ENCODE results near the gene ABHD14A.

ABHD14A gene

DNA sequence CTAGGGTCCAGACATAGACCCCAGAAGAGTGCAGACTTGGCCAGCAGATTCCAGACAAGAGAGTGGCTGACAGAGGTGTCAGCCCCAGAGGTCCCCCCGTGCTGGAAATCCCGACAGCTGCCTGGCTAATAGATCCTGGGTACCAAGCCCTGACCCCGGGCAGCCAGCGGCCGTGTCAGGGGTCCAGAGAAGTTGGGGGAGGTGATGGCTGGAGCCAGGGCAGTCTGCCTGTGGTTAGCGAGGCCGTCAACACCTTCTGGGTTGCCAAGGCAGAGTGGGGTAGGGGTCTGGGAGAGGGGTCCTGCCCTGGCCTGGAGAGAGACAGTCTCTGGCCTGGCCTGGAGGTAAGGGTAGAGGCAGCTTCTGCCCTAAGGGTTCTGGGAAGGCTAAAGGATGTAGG, 45.9 kb downstream of the ABHD14A start:
- no peak for DNase-seq (ENCODE audit: low spot score)

GRCh38 chr3:52021489-52022268, 46.8 kb downstream of the ABHD14A start:
- no peak for DNase-seq (ENCODE audit: low spot score)

- no peak for DNase-seq (ENCODE audit: low spot score)
Measured at GRCh38 chr3:52022323-52023100, 47.6 kb downstream of the ABHD14A start.

DNA sequence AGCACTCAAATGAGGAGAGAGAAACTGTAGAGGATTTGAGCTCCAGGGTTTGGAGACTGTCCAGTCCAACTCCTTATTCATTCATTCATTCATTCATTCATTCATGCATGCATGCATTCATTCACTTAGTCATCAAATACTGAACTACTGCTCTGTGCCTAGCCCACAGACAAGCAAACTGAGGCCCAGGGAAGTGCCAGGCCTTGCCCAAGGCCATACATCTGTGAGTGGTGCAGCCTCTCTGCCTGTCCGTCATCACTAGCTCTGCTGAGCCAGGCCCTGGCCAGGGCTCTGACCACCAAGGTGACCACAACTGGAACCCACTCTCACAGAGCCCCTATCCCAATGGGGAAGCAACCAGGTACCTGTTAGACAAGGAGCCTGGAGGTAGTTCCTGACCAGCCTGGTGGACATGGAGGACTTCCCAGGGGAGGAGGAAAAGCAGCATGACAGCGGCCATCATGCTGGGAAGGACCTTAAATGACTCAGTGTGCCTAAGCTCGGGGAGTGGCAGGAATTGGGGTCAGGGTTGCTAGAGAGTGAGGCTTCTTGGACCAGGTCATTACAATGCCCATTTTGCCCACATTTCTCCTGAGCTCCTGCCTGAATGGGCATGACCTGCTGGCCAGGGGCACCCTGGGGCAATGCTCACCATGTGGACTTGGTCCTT, 48.4 kb downstream of the ABHD14A start:
- no peak for DNase-seq (ENCODE audit: low spot score)

DNA sequence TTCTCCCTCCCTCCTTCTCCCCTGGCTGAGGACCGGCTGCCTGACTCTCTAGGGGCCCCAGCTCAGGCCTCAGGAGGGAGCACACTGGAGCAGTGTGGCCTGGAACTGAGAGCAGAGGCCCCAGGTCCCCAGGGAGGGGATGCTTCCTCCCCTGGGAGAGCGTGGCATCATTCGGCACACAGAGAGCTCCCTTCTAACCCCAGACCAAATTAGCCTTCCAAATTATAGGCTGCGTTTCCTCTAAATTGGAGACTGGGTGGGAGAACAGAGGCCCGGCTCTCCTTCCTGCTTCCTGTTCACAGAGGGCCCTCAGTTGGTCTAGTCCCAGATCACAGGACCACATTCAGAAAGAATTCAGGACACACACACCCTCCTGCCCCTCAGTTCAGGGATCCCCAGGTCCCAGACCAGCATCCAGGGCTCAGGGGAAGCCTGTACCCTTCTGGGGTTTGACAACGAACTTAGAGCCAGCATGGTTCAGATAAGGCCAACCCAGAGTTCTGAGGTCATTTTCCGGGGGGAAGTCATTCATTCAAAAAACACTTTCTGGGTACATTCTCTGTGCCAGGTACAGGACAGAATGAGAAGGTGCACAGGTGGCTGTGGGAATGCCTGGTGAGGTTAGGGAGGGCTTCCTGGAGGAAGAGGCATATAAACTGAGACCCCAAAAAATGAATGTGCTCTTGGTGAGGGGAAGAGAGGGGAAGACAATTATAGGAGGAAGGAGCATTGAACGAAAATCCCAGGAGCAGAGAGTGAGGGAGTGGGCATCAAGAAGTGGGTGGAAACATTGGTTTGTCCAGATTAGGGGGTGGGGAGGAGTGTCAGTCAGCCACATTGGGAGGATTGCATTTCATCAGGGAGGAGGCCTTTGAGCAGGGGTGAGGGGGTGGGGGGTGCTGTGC, 49.2 kb downstream of the ABHD14A start:
- no peak for DNase-seq (ENCODE audit: low spot score)

DNA sequence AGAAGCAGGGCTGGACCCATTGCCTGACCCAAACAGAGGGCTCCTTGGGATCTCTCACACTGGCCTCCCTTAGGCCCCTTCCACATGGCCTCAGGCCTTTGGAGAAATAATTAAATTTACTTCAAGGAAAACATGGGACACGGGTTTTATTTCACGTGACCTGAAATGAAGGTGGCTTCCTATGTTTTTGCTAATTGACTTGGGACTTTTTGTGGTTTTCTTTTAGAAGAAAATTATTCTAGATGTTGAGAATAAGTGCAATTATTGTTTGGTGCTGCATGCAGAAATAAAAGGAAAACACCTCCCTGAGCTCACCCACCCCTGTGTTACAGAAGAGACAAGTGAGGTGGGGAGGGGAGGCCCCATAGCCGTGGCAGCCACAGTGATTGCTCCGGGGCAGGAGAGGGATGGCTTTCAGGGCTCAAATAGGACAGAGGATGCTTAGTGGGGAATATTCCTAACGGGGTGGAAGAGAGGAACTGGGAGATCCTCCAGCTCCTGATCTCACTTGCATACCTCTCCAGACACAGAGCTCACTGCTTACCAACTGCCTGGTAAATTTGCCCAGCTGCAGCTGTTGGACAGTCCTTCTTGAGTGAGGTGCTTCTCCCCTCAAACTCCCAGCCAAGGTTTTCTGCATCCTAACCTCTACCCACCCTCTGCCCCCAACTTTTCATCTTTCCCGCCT, 50.0 kb downstream of the ABHD14A start:
- no peak for DNase-seq (ENCODE audit: low spot score)

DNA sequence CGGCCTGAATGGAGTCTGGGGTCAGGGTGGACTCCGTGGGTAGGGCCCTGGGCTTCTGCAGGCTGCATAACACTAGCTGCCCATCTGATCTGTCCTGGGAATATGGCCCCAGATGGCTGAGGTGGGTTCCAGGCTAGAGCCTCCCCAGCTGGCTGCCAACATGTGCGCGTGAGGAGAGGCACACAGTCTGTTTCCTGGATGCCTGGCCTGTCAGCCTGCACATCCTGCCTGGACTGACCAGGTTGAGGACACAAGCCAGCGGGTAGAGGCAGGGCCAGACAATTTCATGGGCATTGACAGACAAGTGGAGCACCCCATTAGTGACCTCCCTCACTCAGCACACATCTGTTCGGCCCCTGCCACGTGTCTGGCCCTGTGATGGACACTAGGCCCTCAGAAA, 50.6 kb downstream of the ABHD14A start:
- no peak for DNase-seq (ENCODE audit: low spot score)

DNA sequence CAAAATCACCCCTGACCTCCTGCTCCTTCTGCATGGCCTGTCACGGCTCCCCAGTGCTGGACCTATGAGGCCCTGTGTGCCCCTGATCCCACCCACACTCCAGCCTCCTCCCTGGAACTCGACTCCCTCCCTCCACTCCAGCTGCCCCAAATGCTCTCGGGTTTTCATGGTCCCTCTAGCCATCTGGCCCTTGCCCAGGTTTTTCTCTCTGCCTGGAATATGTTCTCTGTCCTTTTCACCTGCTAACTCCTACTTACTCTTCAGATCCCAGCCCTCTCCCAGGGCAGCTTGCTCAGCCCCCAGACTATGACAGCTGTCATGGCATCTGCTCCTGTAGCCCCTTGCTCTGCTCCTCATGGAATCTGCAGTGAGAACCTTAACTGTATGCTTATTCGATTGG, 51.2 kb downstream of the ABHD14A start:
- DNase-seq (ENCODE audit: low spot score): no peak

DNA sequence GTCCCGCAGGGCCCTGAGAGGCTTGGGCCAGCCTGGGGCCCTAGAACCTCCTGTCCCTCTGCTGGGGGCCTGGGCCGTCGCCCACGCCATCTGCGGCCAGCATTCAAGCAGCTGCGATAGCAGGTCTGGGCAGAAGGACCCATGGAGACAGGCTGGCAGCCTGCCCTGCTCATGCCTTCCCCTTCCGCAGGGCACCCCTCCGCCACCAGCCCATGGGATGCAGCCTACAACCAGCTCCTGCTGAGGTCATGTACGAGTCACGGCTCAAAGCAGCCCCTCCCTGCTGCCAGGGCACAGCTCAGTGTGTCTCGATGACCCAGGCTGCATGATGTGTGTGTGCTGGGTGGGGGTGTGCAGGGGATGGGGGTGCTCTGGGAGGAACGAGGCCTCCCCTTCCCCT, 53.7 kb downstream of the ABHD14A start:
- peak; percentile 89 for DNase-seq (ENCODE audit: low spot score)

GRCh38 chr3:52029053-52029452, 54.2 kb downstream of the ABHD14A start:
- no peak for DNase-seq (ENCODE audit: low spot score)

DNA sequence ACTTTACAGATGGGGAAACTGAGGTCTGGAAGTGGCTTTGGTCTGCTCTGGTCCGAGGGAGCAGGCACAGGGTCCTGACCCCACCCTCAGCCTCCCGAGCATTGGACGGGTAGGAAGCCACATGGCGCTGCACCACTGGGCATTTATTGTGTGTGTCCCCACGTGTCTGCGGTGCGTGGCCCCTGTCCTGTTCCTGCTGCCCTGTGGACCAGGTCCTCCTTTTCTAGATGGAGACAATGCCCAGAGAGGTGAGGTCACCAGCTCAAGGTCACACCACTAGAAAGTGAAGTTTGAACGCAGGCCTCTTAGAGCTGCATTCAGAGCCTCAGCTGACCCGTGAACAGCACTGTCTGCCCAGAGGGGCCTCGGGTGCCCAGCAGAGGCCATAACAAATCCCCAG, 54.7 kb downstream of the ABHD14A start:
- no peak for DNase-seq (ENCODE audit: low spot score)

Data from globus pallidus (tissue), 1 donor.